ENCODE results near the gene TEX9.

Gene TEX9

DNA sequence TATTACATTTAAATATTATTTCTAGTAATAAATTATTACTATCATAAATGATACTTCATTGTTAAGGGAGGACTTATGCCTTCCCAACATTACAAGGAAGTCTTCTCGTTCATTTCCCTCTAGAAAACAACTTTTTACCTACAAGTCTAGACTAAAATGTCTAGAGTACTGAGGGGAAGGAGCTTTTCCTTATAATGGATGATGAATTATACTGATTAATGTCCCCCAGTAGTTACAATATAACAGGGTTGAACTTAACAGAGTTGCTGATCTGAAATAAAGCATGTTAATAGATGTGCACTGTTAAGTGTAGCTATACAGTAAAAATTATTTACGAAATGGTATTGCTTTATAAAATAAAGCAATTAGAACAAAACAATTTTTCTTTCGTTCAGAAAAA, 102.4 kb downstream of the TEX9 start:
- no peak overlapping the region for H3K27ac ChIP-seq
- ChIA-PET POLR2A (ENCODE audit: low non-redundant PET) (no interaction called here), CTCF (no interaction called here)
- TF ChIP-seq, protein P1, sequence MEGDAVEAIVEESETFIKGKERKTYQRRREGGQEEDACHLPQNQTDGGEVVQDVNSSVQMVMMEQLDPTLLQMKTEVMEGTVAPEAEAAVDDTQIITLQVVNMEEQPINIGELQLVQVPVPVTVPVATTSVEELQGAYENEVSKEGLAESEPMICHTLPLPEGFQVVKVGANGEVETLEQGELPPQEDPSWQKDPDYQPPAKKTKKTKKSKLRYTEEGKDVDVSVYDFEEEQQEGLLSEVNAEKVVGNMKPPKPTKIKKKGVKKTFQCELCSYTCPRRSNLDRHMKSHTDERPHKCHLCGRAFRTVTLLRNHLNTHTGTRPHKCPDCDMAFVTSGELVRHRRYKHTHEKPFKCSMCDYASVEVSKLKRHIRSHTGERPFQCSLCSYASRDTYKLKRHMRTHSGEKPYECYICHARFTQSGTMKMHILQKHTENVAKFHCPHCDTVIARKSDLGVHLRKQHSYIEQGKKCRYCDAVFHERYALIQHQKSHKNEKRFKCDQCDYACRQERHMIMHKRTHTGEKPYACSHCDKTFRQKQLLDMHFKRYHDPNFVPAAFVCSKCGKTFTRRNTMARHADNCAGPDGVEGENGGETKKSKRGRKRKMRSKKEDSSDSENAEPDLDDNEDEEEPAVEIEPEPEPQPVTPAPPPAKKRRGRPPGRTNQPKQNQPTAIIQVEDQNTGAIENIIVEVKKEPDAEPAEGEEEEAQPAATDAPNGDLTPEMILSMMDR (conservative IDR thresholded peaks at IDR 0.05; ENCODE audit: low read depth), result no peak
- DNase-seq (ENCODE audit: low spot score), result no peak

DNA sequence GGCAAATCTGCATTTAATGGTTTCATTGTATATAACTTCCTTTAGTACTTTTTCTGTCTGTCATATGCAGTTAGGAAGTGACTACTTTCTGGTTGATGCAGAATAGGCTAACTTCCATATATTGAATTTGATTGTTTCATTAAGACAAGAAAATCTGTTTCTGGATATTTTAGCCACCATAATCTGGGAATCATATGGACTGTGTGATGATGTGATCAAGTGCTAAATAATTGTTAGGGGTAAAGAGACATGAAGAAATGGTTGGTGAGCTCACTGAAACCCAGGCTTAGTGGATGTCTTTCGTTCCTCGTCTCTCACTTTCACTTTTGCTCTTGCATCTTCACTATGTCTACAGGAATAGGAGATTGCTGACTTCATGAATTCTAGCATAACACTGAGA, 103.2 kb downstream of the TEX9 start:
- ChIA-PET POLR2A (ENCODE audit: low non-redundant PET) (no interaction called here), CTCF (no interaction called here)
- no peak for DNase-seq (ENCODE audit: low spot score)
- H3K27ac ChIP-seq, result no peak overlapping the region
- TF ChIP-seq, protein P1 (conservative IDR thresholded peaks at IDR 0.05; ENCODE audit: low read depth), result no peak

DNA sequence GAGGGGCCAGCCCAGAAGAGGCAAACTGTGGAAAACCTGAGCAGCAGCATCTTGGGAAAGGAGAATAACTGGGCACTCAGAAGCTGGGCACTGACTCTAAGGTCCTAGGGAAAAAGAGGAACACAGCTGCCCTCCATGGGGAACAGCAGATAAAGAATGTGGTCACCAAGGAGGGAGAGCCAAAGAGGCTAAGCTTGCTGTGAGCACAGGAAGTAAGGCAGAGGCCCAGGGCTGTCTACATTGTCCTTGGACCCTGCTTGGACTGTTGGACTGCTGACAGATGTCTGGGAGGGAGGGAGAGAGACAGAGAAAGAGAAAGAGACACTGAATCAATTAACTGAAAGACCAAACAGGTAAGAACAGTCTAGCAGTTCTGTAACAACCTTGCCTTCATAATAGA, 104.3 kb downstream of the TEX9 start:
- no peak for DNase-seq (ENCODE audit: low spot score)
- ChIA-PET CTCF (no interaction called here), POLR2A (ENCODE audit: low non-redundant PET) (no interaction called here)
- H3K27ac ChIP-seq, result no peak overlapping the region
- TF ChIP-seq, protein P1 (conservative IDR thresholded peaks at IDR 0.05; ENCODE audit: low read depth), result no peak

DNA sequence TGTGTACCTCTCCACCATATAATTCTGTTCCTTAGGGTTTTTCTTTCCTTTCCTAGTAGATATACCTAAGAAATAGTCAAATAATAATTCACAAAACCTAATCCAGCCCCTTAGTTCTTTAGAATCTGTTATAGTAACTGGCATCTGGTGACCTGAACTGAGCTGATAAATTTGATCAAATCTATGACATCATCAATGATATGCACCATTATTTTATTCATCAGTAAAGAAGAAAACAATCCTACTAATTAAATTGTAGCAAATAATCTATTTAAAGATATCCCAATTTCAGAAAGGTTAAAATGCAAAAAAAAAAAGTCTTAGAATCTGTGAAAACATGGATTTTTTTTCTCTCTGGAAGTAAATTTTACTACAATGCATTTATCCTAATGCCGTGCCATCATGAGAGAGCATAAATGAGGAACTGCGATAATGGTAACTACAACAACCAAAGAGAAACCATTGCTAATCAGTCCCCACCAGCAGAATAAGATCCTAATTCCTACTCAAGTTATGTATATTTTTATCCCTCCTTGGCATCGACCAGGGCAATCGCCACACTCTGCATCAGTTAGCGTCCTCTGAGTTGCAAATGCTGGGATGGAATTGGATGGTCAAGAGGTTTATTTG, 106.3 kb downstream of the TEX9 start:
- ChIA-PET CTCF (no interaction called here), POLR2A (ENCODE audit: low non-redundant PET) (no interaction called here)
- TF ChIP-seq, protein P1 (conservative IDR thresholded peaks at IDR 0.05; ENCODE audit: low read depth), result no peak
- no peak for DNase-seq (ENCODE audit: low spot score)
- H3K27ac ChIP-seq, result no peak overlapping the region

DNA sequence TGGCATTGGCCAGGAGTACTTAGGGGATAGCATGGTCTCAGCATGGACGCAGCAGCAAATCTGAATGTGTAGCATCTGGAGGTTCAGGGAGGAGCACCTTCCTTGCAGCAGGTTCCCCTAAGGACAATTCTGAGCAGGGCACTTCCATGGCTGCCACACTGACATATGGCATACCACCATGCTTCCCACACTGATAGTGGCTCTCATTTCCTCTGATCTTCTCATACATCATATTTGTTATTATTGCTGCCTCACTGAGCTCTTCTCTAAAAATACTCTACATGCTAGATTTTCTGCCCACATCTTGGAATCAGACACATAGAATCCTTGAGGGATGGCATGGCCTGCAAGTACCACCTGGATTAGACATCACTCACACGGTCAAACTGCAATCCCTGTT, 107.1 kb downstream of the TEX9 start:
- TF ChIP-seq, protein P1 (conservative IDR thresholded peaks at IDR 0.05; ENCODE audit: low read depth), result no peak
- ChIA-PET POLR2A (ENCODE audit: low non-redundant PET) (no interaction called here), CTCF (no interaction called here)
- DNase-seq (ENCODE audit: low spot score), result no peak
- no peak overlapping the region for H3K27ac ChIP-seq

DNA sequence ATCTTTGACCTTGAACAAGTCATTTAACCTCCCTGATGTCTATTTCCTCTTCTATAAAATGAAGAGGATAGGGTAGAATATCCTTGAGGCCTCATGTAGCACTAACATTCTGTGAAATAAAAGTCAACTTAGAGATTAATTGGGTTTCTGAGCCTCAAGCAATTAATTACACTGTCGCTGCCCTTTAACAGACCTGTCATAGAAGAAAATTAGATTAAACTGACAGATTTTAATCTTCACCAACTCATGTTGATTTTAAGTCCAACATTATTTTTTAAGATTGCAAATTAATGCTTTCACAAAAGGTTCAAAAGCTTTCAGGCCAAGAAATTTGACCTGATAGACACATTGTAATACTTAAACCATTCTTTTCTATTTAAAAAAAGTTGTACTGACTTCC, 107.8 kb downstream of the TEX9 start:
- CTCF ChIA-PET, result no interaction called here
- POLR2A ChIA-PET (ENCODE audit: low non-redundant PET), result no interaction called here
- DNase-seq (ENCODE audit: low spot score), result no peak
- no peak overlapping the region for H3K27ac ChIP-seq
- TF ChIP-seq, protein P1 (conservative IDR thresholded peaks at IDR 0.05; ENCODE audit: low read depth), result no peak

DNA sequence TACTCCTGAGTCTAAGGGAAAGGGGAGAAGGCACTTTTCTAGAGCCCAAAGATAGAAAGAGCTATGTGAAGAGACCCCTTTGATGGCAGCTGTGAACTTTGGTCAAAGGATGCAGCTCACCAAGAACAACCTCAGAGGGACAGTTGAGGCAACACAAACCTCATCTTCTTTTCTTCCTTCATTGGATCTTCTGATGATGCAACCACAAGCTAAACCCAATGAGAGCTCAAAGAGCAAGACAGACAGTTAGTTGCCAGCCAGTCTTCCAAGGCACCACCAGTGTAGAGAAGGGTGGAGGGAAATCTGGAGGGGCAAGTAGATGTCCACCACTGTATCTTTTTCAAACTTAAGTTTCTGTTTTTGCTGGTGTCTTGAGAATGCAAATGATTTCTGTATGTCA, 110.1 kb downstream of the TEX9 start:
- H3K27ac ChIP-seq, result no peak overlapping the region
- CTCF ChIA-PET, result no interaction called here
- DNase-seq (ENCODE audit: low spot score), result no peak
- TF ChIP-seq, protein P1 (conservative IDR thresholded peaks at IDR 0.05; ENCODE audit: low read depth), result no peak
- POLR2A ChIA-PET (ENCODE audit: low non-redundant PET), result no interaction called here

All from RWPE1 (cell line).